ENCODE data around the gene HCFC1R1. TPM values are rescaled to one million over a fixed set of nuclear protein-coding genes. Genes with fewer than 3 reads are reported as not detected.

The HCFC1R1 gene
- total RNA-seq, 1 donor from 2014 or later, result 29.4 TPM

DNA sequence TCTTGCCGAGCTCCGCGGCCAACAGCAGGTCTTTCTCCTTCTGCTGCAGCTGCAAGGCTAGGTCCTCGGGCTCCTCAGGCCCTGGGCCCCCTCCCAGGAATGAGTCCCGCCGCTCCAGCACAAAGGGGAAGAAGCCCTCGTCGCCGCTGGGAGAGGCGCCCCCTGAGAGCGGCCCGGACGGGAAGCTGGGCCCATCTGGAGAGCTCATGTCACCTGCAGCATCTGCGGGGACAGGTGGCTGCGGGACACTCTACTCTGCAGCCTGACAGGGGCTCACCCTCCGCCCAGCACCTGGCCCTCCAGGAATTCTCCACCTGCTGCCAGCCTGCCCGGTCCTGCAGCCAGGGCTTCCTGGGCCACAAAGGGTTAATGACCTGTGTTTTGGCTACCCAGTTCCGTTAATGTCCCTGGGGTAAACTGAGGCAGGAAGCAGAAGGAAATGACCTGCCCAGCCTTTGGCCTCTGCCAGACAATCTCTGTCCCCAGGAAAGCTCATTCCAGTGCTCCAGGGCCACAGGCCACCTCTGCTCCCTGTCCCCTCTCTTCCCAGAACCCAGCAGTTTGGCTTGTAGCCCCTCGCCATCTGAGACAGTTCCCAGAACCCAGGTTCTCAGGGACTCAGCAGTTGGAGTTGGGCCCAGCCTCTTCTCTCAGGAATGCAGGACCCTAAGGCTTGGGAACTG is 11.7 kb upstream of the HCFC1R1 start:
- no peak for DNase-seq
- H3K27me3 Mint-ChIP-seq, result peaks cover 66% of the 10 kb centered on the region
- H3K36me3 Mint-ChIP-seq (ENCODE audit: low read depth), result no peaks in the 10 kb centered on the region
- intact Hi-C loops (cut with micrococcal nuclease), result no loop called here
- H3K9me3 Mint-ChIP-seq, result no peaks in the 10 kb centered on the region
- peaks cover 17% of the 10 kb centered on the region for H3K4me1 Mint-ChIP-seq
- no peak overlapping the region for H3K27ac Mint-ChIP-seq
- H3K4me3 Mint-ChIP-seq, result no peak overlapping the region

DNA sequence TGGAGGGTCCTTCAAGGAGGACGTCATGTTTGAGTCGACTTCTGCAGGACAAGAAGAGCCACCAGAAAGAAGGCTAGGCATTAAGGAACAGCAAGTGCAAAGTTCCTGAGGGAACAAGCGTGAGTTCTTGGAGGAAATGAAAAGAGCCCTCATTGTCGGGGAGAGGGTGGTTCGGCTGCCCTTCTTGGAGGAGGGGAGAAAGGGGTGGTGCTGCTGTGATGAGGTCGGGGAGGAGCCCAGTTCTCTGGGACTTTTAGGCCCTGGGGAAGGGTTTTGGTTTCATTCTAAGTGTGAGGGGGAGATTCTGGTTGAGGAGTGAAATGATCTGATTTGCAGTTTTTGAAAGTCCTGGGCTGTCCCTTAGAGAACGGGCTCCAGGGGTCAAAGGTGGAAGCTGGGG is 8.9 kb upstream of the HCFC1R1 start:
- H3K36me3 Mint-ChIP-seq (ENCODE audit: low read depth), result peaks cover 2% of the 10 kb centered on the region
- peak overlapping the region; percentile 2 for H3K27ac Mint-ChIP-seq
- intact Hi-C loops (cut with micrococcal nuclease), result no loop called here
- H3K27me3 Mint-ChIP-seq, result peaks cover 45% of the 10 kb centered on the region
- no peak for DNase-seq
- H3K4me3 Mint-ChIP-seq, result no peak overlapping the region
- H3K9me3 Mint-ChIP-seq, result no peaks in the 10 kb centered on the region
- peaks cover 33% of the 10 kb centered on the region for H3K4me1 Mint-ChIP-seq

DNA sequence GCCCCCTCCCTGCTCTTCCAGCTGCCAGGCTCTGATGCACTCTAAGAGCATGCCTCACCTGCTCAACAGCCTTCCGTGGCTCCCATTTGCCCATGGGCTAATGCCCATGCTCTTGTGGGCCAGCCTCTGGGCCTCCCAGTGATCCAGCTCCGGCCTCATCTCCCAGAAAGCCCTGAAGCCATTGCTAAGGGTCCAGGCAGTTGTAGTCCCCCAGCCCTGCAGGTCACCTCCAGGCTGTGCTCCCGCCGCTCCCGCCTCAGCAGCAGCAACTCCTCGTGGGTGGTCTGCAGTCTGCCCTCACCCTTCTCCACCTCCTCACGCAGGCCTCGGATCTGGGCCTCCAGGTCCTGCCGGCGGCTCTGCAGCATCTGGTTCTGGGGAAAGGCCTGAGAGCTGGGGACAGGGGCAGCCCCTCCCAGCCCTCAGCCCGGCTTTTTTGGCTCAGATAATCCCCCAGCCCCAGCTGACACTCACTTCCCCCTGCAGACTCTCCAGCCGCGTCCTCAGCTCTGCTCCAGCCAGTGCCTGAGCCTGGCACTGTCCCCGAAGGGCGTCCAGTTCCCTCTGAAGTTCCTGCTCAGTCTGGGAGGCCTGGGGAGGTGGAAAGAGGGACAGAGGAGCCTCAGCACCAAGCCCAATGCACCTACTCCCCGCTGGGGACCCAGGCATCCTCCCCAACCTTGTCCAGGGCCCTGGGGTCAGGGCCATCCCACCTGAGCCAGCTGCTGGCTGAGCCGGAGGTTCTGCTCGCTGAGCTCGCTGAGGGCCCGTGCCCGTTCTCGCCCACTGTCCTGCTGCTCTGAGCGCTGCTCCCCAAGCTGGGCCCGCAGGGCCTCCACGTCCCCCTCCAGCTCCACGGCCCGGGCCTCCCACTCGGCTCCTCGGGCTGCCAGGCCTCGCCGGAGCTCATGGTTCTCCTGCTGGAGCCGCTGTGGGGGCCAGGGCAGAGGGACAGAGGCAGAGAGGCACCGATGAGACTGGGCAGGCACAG is 6.8 kb upstream of the HCFC1R1 start:
- H3K27me3 Mint-ChIP-seq, result peaks cover 32% of the 10 kb centered on the region
- intact Hi-C loops (cut with micrococcal nuclease), result no loop called here
- no peaks in the 10 kb centered on the region for H3K9me3 Mint-ChIP-seq
- peak overlapping the region; percentile 83 for H3K4me3 Mint-ChIP-seq
- no peak overlapping the region for H3K27ac Mint-ChIP-seq
- H3K4me1 Mint-ChIP-seq, result peaks cover 32% of the 10 kb centered on the region
- DNase-seq, result no peak
- H3K36me3 Mint-ChIP-seq (ENCODE audit: low read depth), result peaks cover 16% of the 10 kb centered on the region

DNA sequence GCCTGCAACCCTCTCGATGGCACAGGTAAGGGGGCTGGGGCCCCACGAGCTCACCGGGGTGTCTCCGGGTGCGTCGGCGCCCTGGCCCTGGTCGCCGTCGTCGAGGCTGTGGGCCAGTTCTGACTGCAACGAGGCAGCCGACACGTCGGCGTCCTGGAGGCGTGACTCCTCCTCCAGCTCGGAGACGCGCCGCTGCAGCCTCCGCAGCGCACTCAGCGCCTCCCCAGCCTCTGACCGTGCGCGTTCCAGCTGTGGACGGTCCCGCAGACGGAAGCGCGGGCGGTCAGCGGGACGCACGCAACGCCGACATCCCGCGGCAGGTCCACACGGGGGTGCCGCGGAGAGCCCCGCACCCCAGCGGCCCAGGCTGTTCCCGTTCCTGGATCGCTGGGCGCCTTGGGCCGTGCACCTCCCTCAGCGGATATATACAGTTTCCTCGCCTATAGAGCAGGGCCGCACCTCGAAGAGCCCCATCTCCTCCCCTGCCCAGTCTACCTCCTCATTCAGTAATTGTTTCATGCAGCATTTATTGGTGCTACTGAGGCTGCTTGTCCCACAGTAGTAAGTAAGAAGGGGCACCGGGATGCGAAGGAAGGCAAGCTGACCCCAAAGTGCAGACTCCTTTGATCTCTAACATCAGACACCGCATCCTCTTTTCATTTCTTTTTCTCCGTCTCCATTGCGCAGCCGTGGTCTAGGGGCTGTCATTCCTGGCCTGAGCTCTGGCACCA is 5.9 kb upstream of the HCFC1R1 start:
- intact Hi-C loops (cut with micrococcal nuclease), result loop anchor here (2.0 to 10.0 kb wide), 2 partner anchors 25 to 255 kb away; partner anchors contain the start of gene ZNF263
- H3K27ac Mint-ChIP-seq, result peak overlapping the region; percentile 75
- H3K27me3 Mint-ChIP-seq, result peaks cover 24% of the 10 kb centered on the region
- H3K4me1 Mint-ChIP-seq, result peaks cover 31% of the 10 kb centered on the region
- peaks cover 16% of the 10 kb centered on the region for H3K36me3 Mint-ChIP-seq (ENCODE audit: low read depth)
- peak; percentile 89 for DNase-seq
- peak overlapping the region; percentile 83 for H3K4me3 Mint-ChIP-seq
- no peaks in the 10 kb centered on the region for H3K9me3 Mint-ChIP-seq

DNA sequence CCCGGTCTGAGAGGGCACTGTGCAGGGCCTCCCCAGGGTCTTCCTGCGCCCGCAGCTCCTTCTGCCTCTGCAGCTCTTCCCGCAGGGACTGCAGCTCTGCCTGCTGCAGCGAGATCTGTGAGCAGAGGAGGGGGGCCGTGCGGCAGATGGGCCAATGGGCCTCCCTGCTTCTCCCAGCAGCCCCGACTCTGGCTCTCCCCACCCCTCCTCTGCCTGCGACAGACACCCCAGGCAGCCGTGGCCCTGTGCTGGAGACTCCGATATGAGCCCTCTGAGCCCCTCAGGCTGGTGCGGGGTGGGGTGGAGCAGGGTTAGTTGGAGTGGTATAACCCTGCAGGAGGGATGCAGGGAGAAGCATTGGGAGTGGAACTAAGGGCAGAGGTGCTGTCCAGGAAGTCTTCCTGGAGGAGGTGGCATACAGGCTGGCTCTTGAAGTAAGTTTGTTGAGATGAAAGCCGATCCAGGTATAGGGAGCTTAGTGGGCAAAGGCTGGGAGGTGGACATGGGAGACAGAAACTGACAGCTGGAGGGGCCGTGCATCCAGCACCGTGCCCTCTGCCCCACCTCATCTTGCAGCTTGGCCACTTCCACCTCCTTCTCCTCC is 5.1 kb upstream of the HCFC1R1 start:
- peaks cover 16% of the 10 kb centered on the region for H3K27me3 Mint-ChIP-seq
- DNase-seq, result no peak
- H3K27ac Mint-ChIP-seq, result peak overlapping the region; percentile 71
- no peaks in the 10 kb centered on the region for H3K9me3 Mint-ChIP-seq
- intact Hi-C loops (cut with micrococcal nuclease), result loop anchor here (1.0 to 10.0 kb wide), 3 partner anchors 26 to 256 kb away; partner anchors contain the start of gene ZNF263
- peaks cover 32% of the 10 kb centered on the region for H3K4me1 Mint-ChIP-seq
- H3K4me3 Mint-ChIP-seq, result peak overlapping the region; percentile 83
- peaks cover 19% of the 10 kb centered on the region for H3K36me3 Mint-ChIP-seq (ENCODE audit: low read depth)

DNA sequence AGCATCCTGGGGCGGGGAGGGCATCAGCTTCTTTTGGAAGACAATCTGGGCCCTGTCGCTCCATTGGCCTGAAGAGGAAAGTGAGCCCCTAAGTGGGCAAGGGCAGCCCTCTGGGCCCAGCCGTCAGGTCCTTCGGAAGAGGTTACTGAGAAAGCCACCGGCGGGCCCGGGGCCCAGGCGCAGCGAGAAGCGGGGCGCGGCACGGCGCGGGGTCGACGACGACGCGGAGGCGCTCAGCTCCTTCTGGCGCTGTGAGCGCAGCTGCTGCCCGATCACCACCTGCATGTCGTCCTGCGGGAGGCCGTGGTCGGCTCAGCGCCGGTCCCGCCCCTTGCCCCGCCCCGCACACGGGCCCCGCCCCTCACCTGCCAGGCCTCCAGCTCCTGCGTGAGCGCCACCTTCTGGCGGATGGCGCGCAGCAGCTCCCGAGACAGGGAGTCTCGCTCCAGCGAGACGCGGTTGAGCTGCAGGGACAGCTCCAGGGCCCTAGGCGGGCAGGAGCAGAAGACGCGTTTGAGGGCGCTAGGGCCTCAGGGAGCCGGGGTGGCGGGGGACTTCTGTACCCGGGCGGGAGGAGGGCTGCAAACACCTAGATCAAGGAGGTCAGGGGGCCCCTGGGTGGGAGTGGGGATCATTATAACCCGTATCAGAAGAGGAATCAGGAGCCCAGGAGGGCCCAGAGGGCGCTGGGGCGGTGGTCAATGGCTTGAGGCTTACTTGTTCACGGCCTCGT is 4.4 kb upstream of the HCFC1R1 start:
- intact Hi-C loops (cut with micrococcal nuclease), result loop anchor here (1.0 to 10.0 kb wide), 3 partner anchors 25 to 257 kb away; partner anchors contain the start of gene ZNF263
- Mint-ChIP-seq H3K36me3 (ENCODE audit: low read depth) (peaks cover 19% of the 10 kb centered on the region), H3K4me1 (peaks cover 35% of the 10 kb centered on the region), H3K27me3 (peaks cover 10% of the 10 kb centered on the region), H3K4me3 (peak overlapping the region; percentile 83), H3K27ac (peak overlapping the region; percentile 56), H3K9me3 (no peaks in the 10 kb centered on the region)
- peak; percentile 96 for DNase-seq

DNA sequence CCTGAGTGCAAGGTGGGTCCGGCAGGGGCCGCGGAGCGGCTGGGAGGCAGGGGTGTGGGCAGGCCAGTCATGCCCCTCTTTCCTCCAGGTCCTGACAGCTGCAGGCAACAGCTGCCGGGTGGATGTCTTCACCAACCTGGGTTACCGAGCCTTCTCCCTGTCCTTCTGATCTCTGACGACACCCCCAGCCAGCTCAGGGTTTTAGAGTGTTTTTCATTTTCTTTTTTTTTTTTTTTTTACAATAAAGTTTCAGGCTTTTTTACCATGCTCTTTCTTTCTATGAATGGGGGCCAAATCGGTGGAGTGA is 3.7 kb upstream of the HCFC1R1 start:
- intact Hi-C loops (cut with micrococcal nuclease), result loop anchor here (10.0 kb wide), 1 partner anchor 257 kb away; the partner anchor contains the start of gene ZNF263
- no peak overlapping the region for H3K4me3 Mint-ChIP-seq
- H3K4me1 Mint-ChIP-seq, result peaks cover 37% of the 10 kb centered on the region
- no peak overlapping the region for H3K27ac Mint-ChIP-seq
- H3K36me3 Mint-ChIP-seq (ENCODE audit: low read depth), result peaks cover 19% of the 10 kb centered on the region
- H3K27me3 Mint-ChIP-seq, result peaks cover 2% of the 10 kb centered on the region
- DNase-seq, result no peak
- H3K9me3 Mint-ChIP-seq, result no peaks in the 10 kb centered on the region

DNA sequence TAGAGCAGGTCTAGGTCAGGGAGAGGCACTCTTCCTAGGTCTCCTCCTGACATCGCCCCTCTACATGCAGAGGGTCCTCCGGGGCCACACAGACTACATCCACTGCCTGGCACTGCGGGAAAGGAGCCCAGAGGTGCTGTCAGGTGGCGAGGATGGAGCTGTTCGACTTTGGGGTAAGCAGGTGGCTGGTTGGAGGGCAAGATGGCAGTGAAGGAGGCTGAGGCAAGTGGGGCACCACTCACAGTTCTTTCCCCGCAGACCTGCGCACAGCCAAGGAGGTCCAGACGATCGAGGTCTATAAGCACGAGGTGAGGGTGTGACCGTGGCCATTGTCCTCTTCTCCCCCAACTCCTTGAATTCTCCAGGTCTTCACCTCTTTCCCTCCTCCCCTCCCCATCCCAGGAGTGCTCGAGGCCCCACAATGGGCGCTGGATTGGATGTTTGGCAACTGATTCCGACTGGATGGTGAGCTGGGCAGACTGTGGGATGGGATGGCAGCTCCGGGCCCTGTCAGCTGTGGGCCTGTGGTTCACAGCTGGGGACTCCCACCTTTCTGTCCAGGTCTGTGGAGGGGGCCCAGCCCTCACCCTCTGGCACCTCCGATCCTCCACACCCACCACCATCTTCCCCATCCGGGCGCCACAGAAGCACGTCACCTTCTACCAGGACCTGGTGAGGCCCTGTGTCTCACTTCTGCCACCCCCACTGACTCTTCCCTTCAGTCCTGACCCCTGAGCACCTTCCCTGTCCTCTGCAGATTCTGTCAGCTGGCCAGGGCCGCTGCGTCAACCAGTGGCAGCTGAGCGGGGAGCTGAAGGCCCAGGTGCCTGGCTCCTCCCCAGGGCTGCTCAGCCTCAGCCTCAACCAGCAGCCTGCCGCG is 3.1 kb upstream of the HCFC1R1 start:
- H3K27me3 Mint-ChIP-seq, result no peaks in the 10 kb centered on the region
- intact Hi-C loops (cut with micrococcal nuclease), result loop anchor here (10.0 kb wide), 1 partner anchor 258 kb away; the partner anchor contains the start of gene ZNF263
- H3K27ac Mint-ChIP-seq, result no peak overlapping the region
- H3K4me3 Mint-ChIP-seq, result no peak overlapping the region
- no peak for DNase-seq
- no peaks in the 10 kb centered on the region for H3K9me3 Mint-ChIP-seq
- peaks cover 41% of the 10 kb centered on the region for H3K4me1 Mint-ChIP-seq
- H3K36me3 Mint-ChIP-seq (ENCODE audit: low read depth), result peaks cover 19% of the 10 kb centered on the region

DNA sequence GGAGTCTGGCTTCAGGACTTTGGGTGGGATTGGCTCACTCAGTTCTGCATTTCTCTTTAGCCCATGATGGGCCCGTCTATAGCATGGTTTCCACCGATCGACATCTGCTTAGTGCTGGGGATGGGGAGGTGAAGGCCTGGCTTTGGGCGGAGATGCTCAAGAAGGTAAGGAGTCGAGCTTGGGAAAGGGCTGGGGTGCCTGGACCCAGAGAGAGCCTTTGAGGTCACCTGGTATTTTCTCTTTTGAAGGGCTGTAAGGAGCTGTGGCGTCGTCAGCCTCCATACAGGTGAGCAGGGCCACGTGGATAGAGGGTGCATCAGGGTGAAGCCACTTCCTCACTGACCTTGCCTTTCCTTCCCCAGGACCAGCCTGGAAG is 2.2 kb upstream of the HCFC1R1 start:
- intact Hi-C loops (cut with micrococcal nuclease), result loop anchor here (10.0 kb wide), 1 partner anchor 259 kb away; the partner anchor contains the start of gene ZNF263
- no peak for DNase-seq
- Mint-ChIP-seq H3K4me3 (no peak overlapping the region), H3K27me3 (no peaks in the 10 kb centered on the region), H3K9me3 (no peaks in the 10 kb centered on the region), H3K36me3 (ENCODE audit: low read depth) (peaks cover 19% of the 10 kb centered on the region), H3K4me1 (peaks cover 48% of the 10 kb centered on the region), H3K27ac (no peak overlapping the region)

DNA sequence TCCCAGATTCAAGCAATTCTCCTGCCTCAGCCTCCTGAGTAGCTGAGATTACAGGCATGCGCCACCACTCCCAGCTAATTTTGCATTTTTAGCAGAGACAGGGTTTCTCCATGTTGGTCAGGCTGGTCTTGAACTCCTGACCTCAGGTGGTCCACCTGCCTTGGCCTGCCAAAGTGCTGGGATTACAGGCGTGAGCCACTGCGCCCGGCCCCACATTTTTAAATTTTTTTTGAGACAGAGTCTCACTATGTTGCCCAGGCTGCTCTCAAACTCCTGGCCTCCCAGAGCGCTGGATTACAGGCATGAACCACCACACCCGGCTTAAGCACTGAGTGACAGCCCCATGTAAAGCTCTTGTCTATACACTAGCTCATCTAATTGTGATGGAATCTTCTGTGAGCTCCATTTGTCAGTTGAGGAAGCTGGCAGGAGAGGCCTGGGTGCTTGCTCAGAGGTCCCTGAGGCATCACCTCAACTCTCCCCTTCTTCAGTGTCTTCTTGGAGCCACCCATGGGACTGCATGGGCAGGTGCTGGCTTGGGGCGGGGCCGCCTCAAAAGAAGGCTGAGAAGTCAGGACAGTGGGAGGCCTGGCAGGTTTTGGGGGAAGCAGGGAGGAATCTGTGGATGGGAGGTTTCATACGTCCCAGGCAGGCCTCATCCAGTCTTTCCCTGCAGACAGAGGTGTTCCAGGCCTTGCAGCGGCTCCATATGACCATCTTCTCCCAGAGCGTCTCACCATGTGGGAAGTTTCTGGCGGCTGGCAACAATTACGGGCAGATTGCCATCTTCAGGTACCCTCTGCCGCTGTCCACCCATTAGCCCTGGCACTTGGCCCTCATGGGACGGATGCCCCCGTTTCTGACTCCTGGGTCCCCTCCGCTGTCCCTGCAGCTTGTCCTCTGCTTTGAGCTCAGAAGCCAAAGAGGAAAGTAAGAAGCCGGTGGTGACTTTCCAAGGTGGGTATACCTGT is 1.6 kb upstream of the HCFC1R1 start:
- peaks cover 52% of the 10 kb centered on the region for H3K4me1 Mint-ChIP-seq
- intact Hi-C loops (cut with micrococcal nuclease), result loop anchor here (10.0 kb wide), 1 partner anchor 259 kb away; the partner anchor contains the start of gene ZNF263
- H3K27me3 Mint-ChIP-seq, result no peaks in the 10 kb centered on the region
- no peaks in the 10 kb centered on the region for H3K9me3 Mint-ChIP-seq
- DNase-seq, result no peak
- no peak overlapping the region for H3K27ac Mint-ChIP-seq
- peaks cover 19% of the 10 kb centered on the region for H3K36me3 Mint-ChIP-seq (ENCODE audit: low read depth)
- peak overlapping the region; percentile 43 for H3K4me3 Mint-ChIP-seq

DNA sequence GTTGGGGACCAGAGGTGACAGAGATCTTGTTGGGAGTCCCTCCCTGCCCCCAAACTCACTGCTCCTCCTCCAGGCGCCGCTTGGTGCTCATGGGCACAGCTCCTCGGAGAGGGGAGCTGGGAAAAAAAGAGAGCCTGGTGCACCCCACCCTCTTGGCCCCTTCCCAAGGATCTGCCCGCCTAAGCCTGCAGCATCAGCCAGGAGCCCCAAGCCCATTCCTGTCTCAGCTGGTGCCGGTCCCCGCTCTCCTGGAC is 400 bp downstream of the HCFC1R1 start:
- H3K9me3 Mint-ChIP-seq, result no peaks in the 10 kb centered on the region
- H3K36me3 Mint-ChIP-seq (ENCODE audit: low read depth), result peaks cover 19% of the 10 kb centered on the region
- peak overlapping the region; percentile 95 for H3K27ac Mint-ChIP-seq
- intact Hi-C loops (cut with micrococcal nuclease), result loop anchor here (10.0 kb wide), 1 partner anchor 261 kb away; the partner anchor contains the start of gene ZNF263
- H3K4me1 Mint-ChIP-seq, result peaks cover 40% of the 10 kb centered on the region
- peaks cover 5% of the 10 kb centered on the region for H3K27me3 Mint-ChIP-seq
- H3K4me3 Mint-ChIP-seq, result peak overlapping the region; percentile 83
- DNase-seq, result no peak
